ENCODE data around the gene PRKCD.

PRKCD gene

GRCh38 chr3:53240989-53241972, 80.3 kb downstream of the PRKCD start:
- Histone ChIP-seq H3K27me3 (ENCODE audit: control insufficient read depth, insufficient read depth, low read length) (no peaks in the 10 kb centered on the region), H3K9me3 (ENCODE audit: control insufficient read depth, low read length) (no peaks in the 10 kb centered on the region), H3K79me2 (peaks cover 10% of the 10 kb centered on the region), H3K4me1 (no peaks in the 10 kb centered on the region), H2AFZ (no peak overlapping the region), H3K9ac (no peak overlapping the region), H3K27ac (no peak overlapping the region), H3K36me3 (ENCODE audit: control insufficient read depth, insufficient read depth, low read length) (no peaks in the 10 kb centered on the region), H3K4me2 (ENCODE audit: low read length) (no peak overlapping the region), H3K4me3 (ENCODE audit: low read depth, low read length) (no peak overlapping the region)
- no peak for TF ChIP-seq CTCF (IDR thresholded peaks at IDR 0.05)

GRCh38 chr3:53242155-53242554, 81.1 kb downstream of the PRKCD start:
- TF ChIP-seq CTCF (IDR thresholded peaks at IDR 0.05): no peak
- Histone ChIP-seq H3K27me3 (ENCODE audit: control insufficient read depth, insufficient read depth, low read length) (no peaks in the 10 kb centered on the region), H3K4me1 (no peaks in the 10 kb centered on the region)

More at GRCh38 chr3:53242155-53242554, 81.1 kb downstream of the PRKCD start:
- H3K9me3 ChIP-seq (ENCODE audit: control insufficient read depth, low read length): no peaks in the 10 kb centered on the region
- no peak overlapping the region for H3K4me3 ChIP-seq (ENCODE audit: low read depth, low read length)
- H3K4me2 ChIP-seq (ENCODE audit: low read length): no peak overlapping the region
- no peak overlapping the region for H2AFZ ChIP-seq
- no peaks in the 10 kb centered on the region for H3K36me3 ChIP-seq (ENCODE audit: control insufficient read depth, insufficient read depth, low read length)
- peaks cover 13% of the 10 kb centered on the region for H3K79me2 ChIP-seq
- H3K27ac ChIP-seq: no peak overlapping the region
- no peak overlapping the region for H3K9ac ChIP-seq

Measured in parathyroid adenoma (tissue), 2 donors.